ENCODE measurements around the gene ATAD2B.

ATAD2B gene

GRCh38 chr2:23706613-23707078 is 220.3 kb downstream of the ATAD2B start:
- DNase-seq (ENCODE audit: insufficient read length, low spot score) (no peak), FAIRE-seq (no peak)

DNA sequence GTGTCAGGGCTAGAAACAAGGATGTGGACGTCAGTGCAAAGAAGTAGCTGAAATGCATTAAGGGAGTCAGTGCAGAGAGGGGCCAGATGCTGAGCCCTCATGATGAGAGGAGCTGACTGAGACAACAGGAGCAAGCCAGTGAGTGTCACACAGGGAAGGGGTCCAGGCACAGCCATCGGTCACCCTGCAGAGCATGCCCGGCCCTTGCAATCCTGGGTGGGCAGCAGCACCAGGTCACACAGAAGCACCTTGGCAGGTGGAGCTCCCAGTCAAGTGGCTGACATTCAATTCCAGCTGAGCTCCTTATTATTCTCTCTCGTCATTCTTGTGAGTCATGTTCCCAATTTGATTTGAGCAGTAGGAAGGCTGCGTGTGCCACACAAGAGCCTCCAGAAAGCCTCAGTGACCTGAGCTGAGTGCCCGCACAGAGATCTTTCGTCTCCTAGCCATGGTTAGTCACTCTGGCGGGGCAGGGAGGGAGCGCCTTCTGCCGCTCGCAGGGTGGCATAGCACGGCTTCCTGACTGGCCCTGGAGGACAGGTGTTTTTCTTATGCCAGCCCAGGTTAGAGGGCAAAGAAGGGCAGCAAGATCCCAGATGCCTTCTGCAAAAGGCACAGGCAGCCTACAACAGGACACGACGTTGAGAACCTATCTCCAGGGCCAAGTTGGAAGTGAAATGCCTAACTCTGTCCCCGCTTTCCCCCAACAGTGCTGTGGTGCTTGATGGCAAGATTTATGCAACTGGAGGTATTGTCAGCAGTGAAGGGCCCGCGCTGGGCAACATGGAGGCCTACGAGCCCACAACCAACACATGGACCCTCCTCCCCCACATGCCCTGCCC is 220.9 kb downstream of the ATAD2B start:
- FAIRE-seq (no peak), DNase-seq (ENCODE audit: insufficient read length, low spot score) (no peak)

GRCh38 chr2:23703583-23704385 is 223.1 kb downstream of the ATAD2B start:
- DNase-seq (ENCODE audit: insufficient read length, low spot score) (no peak), FAIRE-seq (no peak)

- DNase-seq (ENCODE audit: insufficient read length, low spot score) (no peak), FAIRE-seq (no peak)
These were observed 223.8 kb downstream of the ATAD2B start for GRCh38 chr2:23703037-23703582.

GRCh38 chr2:23700627-23701026 is 226.3 kb downstream of the ATAD2B start:
- no peak for FAIRE-seq
- DNase-seq (ENCODE audit: insufficient read length, low spot score): no peak

GRCh38 chr2:23699580-23699925 is 227.4 kb downstream of the ATAD2B start:
- no peak for FAIRE-seq
- DNase-seq (ENCODE audit: insufficient read length, low spot score): no peak

- FAIRE-seq (no peak), DNase-seq (ENCODE audit: insufficient read length, low spot score) (no peak)
These were observed 228.0 kb downstream of the ATAD2B start for GRCh38 chr2:23698721-23699579.

All from GM19239 (cell line).